OCI-LY1 (cell line): Measurements from ENCODE around the gene TTC3.

Source experiments
- EZH2 ChIP-seq: fragments of 200-600 bp; sonication (generic), shearing (Covaris generic); IDR thresholded peaks from 2 replicates; pipeline ENCODE4 v1.8.0; 2017; ENCODE audit warnings: borderline replicate concordance, mixed run types, mild to moderate bottlenecking, antibody characterized with exemption, low read length, moderate library complexity, mixed read lengths
- TF ChIP-seq, protein P1 (sequence below): fragments of 200-600 bp; sonication (generic), shearing (Covaris generic); IDR thresholded peaks from 2 replicates; pipeline ENCODE4 v1.5.1; 2017; ENCODE audit warnings: mild to moderate bottlenecking, antibody characterized with exemption, low read length, moderate library complexity, mixed read lengths

DNA sequence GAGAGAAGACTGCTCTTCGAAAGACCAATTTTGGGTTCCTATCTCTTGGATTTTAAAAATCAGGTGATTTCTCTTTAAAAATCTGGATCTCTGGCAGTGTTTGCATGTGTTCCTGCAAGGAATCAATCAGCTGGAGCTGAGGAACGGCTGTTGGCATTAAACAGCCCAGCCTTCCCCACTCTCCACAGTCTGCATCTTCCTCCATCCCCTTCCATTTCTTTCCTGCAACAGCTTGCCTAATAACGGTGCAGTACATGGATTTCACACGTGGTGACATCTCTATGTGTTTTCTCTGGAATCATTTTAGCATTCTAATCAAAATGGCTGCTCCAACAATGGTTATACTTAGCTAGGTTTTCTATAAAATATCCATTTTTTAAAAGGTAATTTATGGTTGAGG lies 46.6 kb upstream of the TTC3 start:
- TF ChIP-seq, protein P1, sequence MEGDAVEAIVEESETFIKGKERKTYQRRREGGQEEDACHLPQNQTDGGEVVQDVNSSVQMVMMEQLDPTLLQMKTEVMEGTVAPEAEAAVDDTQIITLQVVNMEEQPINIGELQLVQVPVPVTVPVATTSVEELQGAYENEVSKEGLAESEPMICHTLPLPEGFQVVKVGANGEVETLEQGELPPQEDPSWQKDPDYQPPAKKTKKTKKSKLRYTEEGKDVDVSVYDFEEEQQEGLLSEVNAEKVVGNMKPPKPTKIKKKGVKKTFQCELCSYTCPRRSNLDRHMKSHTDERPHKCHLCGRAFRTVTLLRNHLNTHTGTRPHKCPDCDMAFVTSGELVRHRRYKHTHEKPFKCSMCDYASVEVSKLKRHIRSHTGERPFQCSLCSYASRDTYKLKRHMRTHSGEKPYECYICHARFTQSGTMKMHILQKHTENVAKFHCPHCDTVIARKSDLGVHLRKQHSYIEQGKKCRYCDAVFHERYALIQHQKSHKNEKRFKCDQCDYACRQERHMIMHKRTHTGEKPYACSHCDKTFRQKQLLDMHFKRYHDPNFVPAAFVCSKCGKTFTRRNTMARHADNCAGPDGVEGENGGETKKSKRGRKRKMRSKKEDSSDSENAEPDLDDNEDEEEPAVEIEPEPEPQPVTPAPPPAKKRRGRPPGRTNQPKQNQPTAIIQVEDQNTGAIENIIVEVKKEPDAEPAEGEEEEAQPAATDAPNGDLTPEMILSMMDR, result no peak
- TF ChIP-seq EZH2, result no peak
